CD4-positive, alpha-beta T cell treated with Interleukin-21 for 1 hour (primary cell): ENCODE measurements around the gene APOC4.
"Not testable (repeated sequence)": the region's sequence is repeated elsewhere in the genome, so short reads cannot be mapped to it uniquely, and the experiment has no call there.

Experiments used
- DNase-seq: peaks from one replicate; pipeline ENCODE4 v3.0.0-alpha.2; 2020

Gene APOC4

GRCh38 chr19:44924243-44924725, 17.8 kb upstream of the APOC4 start:
- DNase-seq, result no peak

GRCh38 chr19:44925114-44925891, 16.7 kb upstream of the APOC4 start:
- no peak for DNase-seq

GRCh38 chr19:44926245-44927077, 15.6 kb upstream of the APOC4 start:
- DNase-seq, result not testable (repeated sequence)

GRCh38 chr19:44927746-44928145, 14.3 kb upstream of the APOC4 start:
- DNase-seq, result no peak

- DNase-seq, result no peak
Observed at GRCh38 chr19:44930088-44930487, 11.9 kb upstream of the APOC4 start.

GRCh38 chr19:44931541-44931940, 10.5 kb upstream of the APOC4 start:
- no peak for DNase-seq

- DNase-seq, result no peak
Observed at GRCh38 chr19:44939668-44940067, 2.4 kb upstream of the APOC4 start.

GRCh38 chr19:44943801-44944249, 1.8 kb downstream of the APOC4 start:
- no peak for DNase-seq

GRCh38 chr19:44947041-44947581, 5.1 kb downstream of the APOC4 start:
- no peak for DNase-seq

GRCh38 chr19:44948237-44948636, 6.2 kb downstream of the APOC4 start:
- no peak for DNase-seq

- DNase-seq, result no peak
Observed at GRCh38 chr19:44948763-44949374, 6.8 kb downstream of the APOC4 start.

GRCh38 chr19:44949550-44949949, 7.5 kb downstream of the APOC4 start:
- no peak for DNase-seq

- DNase-seq, result peak; percentile 82
Observed at GRCh38 chr19:44951179-44952159, 9.4 kb downstream of the APOC4 start.

- no peak for DNase-seq
Observed at GRCh38 chr19:44954278-44954648, 12.2 kb downstream of the APOC4 start.

- DNase-seq, result peak; percentile 97
Observed at GRCh38 chr19:44954649-44955504, 12.8 kb downstream of the APOC4 start, which contains the start of gene CLPTM1. TSS of gene CLPTM1 (plus strand) at chr19:44955380. CDS start at chr19:44955396, 16 bp downstream.

GRCh38 chr19:44955505-44956439, 13.7 kb downstream of the APOC4 start:
- DNase-seq, result no peak

- no peak for DNase-seq
Observed at GRCh38 chr19:44957526-44957925, 15.5 kb downstream of the APOC4 start.

GRCh38 chr19:44958090-44958489, 16.1 kb downstream of the APOC4 start:
- no peak for DNase-seq

- DNase-seq, result no peak
Observed at GRCh38 chr19:44959691-44960090, 17.7 kb downstream of the APOC4 start.
